K562 (cell line): ENCODE results near the gene VRK1. TPM values are rescaled to one million over a fixed set of nuclear protein-coding genes. Genes with fewer than 3 reads are reported as not detected.

ENCODE experiments used
- AFF1 ChIP-seq, 2 experiments: fragments of 450-650 bp; IDR thresholded peaks; 2 replicates each; pipeline ENCODE4 v1.6.1; 2018; ENCODE audit warnings: mild to moderate bottlenecking in 2 of 2, low read depth in 1 of 2; ENCODE audit not compliant: partially characterized antibody in 2 of 2
- EP400 ChIP-seq: fragments of 450-650 bp; IDR thresholded peaks from 2 replicates; pipeline ENCODE4 v1.6.1; 2017; ENCODE audit warnings: antibody characterized with exemption, mild to moderate bottlenecking, moderate library complexity
- FOXP4 ChIP-seq: sonication (generic); formaldehyde crosslinking; IDR thresholded peaks from 2 replicates; pipeline ENCODE4 v1.8.0; 2022; ENCODE audit warnings: mild to moderate bottlenecking, missing genetic modification reagents, borderline replicate concordance
- HDGF ChIP-seq: fragments of 450-650 bp; IDR thresholded peaks from 2 replicates; pipeline ENCODE4 v1.6.1; 2016
- MXD1 ChIP-seq: fragments of 250-450 bp; sonication (Bioruptor Pico); IDR thresholded peaks from 2 replicates; pipeline ENCODE4 v1.8.0; 2021; ENCODE audit warnings: borderline replicate concordance, mild to moderate bottlenecking, moderate library complexity; ENCODE audit not compliant: poor library complexity, severe bottlenecking
- NFIX ChIP-seq: fragments of 250-450 bp; sonication (Bioruptor Pico); IDR thresholded peaks from 2 replicates; pipeline ENCODE4 v1.4.0; 2020; ENCODE audit warnings: low read depth, mild to moderate bottlenecking, moderate library complexity
- REST ChIP-seq, 2 experiments: fragments of 450-650 bp; formaldehyde crosslinking in 1 of 2; IDR thresholded peaks; 2 replicates each; pipeline versions ENCODE4 v1.4.0 to v1.6.1; 2014 to 2020; ENCODE audit warnings: mild to moderate bottlenecking in 2 of 2, borderline replicate concordance in 1 of 2, low read depth in 1 of 2
- SLC30A9 ChIP-seq: fragments of 250-450 bp; sonication (Bioruptor Pico); IDR thresholded peaks from 2 replicates; pipeline ENCODE4 v1.8.0; 2022; ENCODE audit warnings: mild to moderate bottlenecking, moderate library complexity
- SMAD2 ChIP-seq: fragments of 150-350 bp; IDR thresholded peaks from 2 replicates; pipeline ENCODE4 v1.6.1; 2014; ENCODE audit warnings: low read depth, mild to moderate bottlenecking, low read length
- ZNF324 ChIP-seq: fragments of 250-450 bp; sonication (Bioruptor Pico); IDR thresholded peaks from 2 replicates; pipeline ENCODE4 v1.4.0; 2020; ENCODE audit warnings: mild to moderate bottlenecking
- ZNF354B ChIP-seq: fragments of 250-450 bp; sonication (Bioruptor Pico); IDR thresholded peaks from 2 replicates; pipeline ENCODE4 v1.4.0; 2020
- ZNF77 ChIP-seq: fragments of 250-450 bp; sonication (Bioruptor Pico); IDR thresholded peaks from 2 replicates; pipeline ENCODE4 v1.5.0; 2020
- polyA plus RNA-seq, 8 experiments: library from polyadenylated mRNA; depleted of rRNA in 4 of 8; stranded (reverse) in 5 of 8; unstranded in 3 of 8; fragments of >200 nt; fragmentation: Nextera tagmentation in 2 of 8; fragmentation: Illumina TruSeq in 1 of 8; extraction: Ambion mirVana in 2 of 8; extraction: Trizol in 1 of 8; gene quantifications; 2 replicates each; pipeline versions ENCODE4 v1.2.1 to v1.2.3, GENCODE V29; 2011 to 2014; ENCODE audit warnings: inconsistent platforms in 1 of 8, missing spikeins in 1 of 8
- total RNA-seq, 7 experiments: library from RNA; depleted of rRNA in 6 of 7; stranded (reverse); fragments of >200 nt in 6 of 7; fragmentation: Illumina TruSeq in 2 of 7; extraction: Trizol in 2 of 7; gene quantifications; 2 replicates each; pipeline versions ENCODE4 v1.2.1 to v1.2.3, GENCODE V29; 2011 to 2021; ENCODE audit warnings: low replicate concordance in 1 of 7

The VRK1 gene
- total and polyA plus RNA-seq, 9 of the 15 experiments (the other 6 are each of a cell fraction or from before 2014, with no cell fraction given) = 83.6 to 177 (median 116) TPM

- TF ChIP-seq HDGF (no peak), AFF1 (IDR thresholded peaks at IDR 0.05; ENCODE audit: low read depth in 1 of 2, partially characterized antibody in 2 of 2) (no peak), NFIX (CRISPR knock-in tag) (no peak), SMAD2 (no peak), ZNF77 (CRISPR knock-in tag) (no peak), REST (IDR thresholded peaks at IDR 0.05; ENCODE audit: borderline replicate concordance) (no peak), REST (CRISPR knock-in tag; IDR thresholded peaks at IDR 0.05; ENCODE audit: low read depth) (no peak), FOXP4 (CRISPR knock-in tag) (no peak), ZNF354B (CRISPR knock-in tag) (no peak), EP400 (no peak), SLC30A9 (CRISPR knock-in tag) (no peak), ZNF324 (no peak), MXD1 (no peak)
Observed at GRCh38 chr14:96808619-96809406, 11.6 kb downstream of the VRK1 start (continued).
